Measurements from ENCODE around the gene EIF3L. TPM values are rescaled to one million over a fixed set of nuclear protein-coding genes. Genes with fewer than 3 reads are reported as not detected.

Gene EIF3L
- total RNA-seq, 1 experiment from 2014 or later = 739 TPM

- TF ChIP-seq CTCF (conservative IDR thresholded peaks at IDR 0.05) = no peak
- H4K20me1 ChIP-seq (ENCODE audit: control insufficient read depth, insufficient read depth, insufficient read length) = no peaks in the 10 kb centered on the region
- no peak overlapping the region for H3K4me3 Mint-ChIP-seq
- H2BK120ac ChIP-seq (ENCODE audit: low read depth, low read length, poor library complexity, severe bottlenecking) = no peak overlapping the region
- no peaks in the 10 kb centered on the region for H3K27me3 Mint-ChIP-seq (ENCODE audit: low read depth)
- no peaks in the 10 kb centered on the region for H3K79me1 ChIP-seq (ENCODE audit: insufficient read depth, low read depth, low read length, poor library complexity, severe bottlenecking)
- no peak overlapping the region for H3K56ac ChIP-seq (ENCODE audit: insufficient read length, low read depth, low read length)
- no peak overlapping the region for H3K18ac ChIP-seq (ENCODE audit: insufficient read length, low read depth, low read length)
- H2BK20ac ChIP-seq (ENCODE audit: low read depth, low read length, poor library complexity, severe bottlenecking) = no peak overlapping the region
- no peak overlapping the region for H2AK5ac ChIP-seq (ENCODE audit: insufficient read length, low read length)
- no peaks in the 10 kb centered on the region for H3K27me3 ChIP-seq (ENCODE audit: insufficient read depth, low read length)
- H2AFZ ChIP-seq (ENCODE audit: low read length) = no peak overlapping the region
- no peak overlapping the region for H3K4me2 ChIP-seq (ENCODE audit: insufficient read depth, insufficient read length, low read length)
- no peak overlapping the region for H3K23ac ChIP-seq (ENCODE audit: insufficient read length, low read depth, low read length)
- no peak overlapping the region for H2BK12ac ChIP-seq (ENCODE audit: insufficient read length, low read depth, low read length)
- no peak overlapping the region for H4K8ac ChIP-seq (replicated peaks; ENCODE audit: insufficient read length, low read depth, low read length)
- H3K23me2 ChIP-seq (ENCODE audit: insufficient read length, low read depth, low read length, poor library complexity, severe bottlenecking) = peaks cover 2% of the 10 kb centered on the region
- no peak overlapping the region for H2BK5ac ChIP-seq (ENCODE audit: insufficient read length, low read length)
- no peaks in the 10 kb centered on the region for H3K9me3 ChIP-seq (ENCODE audit: control insufficient read depth, low read depth, low read length)
- no peak overlapping the region for H3K27ac ChIP-seq (ENCODE audit: insufficient read length, low read depth, low read length)
- no peak overlapping the region for H3K27ac Mint-ChIP-seq
- 0 out of 4 replicates have a peak, but pooled peaks cover 0 to 3% of the 10 kb centered on the region in 2 experiments for H3K4me1 Mint-ChIP-seq
- H3K4ac ChIP-seq (ENCODE audit: low read depth, low read length) = no peak overlapping the region
- no peak overlapping the region for H3T11ph ChIP-seq (ENCODE audit: low read length)
- H4K91ac ChIP-seq (ENCODE audit: insufficient read length, low read depth, low read length) = no peak overlapping the region
- no peaks in the 10 kb centered on the region for H3K79me2 ChIP-seq (ENCODE audit: insufficient read depth, low read length)
- no peak overlapping the region for H3K14ac ChIP-seq (ENCODE audit: insufficient read depth, low read length)
- H4K5ac ChIP-seq (ENCODE audit: insufficient read length, low read depth, low read length) = no peak overlapping the region
- no peak overlapping the region for H3K9ac ChIP-seq (ENCODE audit: extremely low read depth, insufficient read length, low read length)
- no peak for DNase-seq
- H3K9me3 Mint-ChIP-seq = no peaks in the 10 kb centered on the region
- H2BK15ac ChIP-seq (ENCODE audit: low read depth, low read length) = no peak overlapping the region
- H3K4me1 ChIP-seq (ENCODE audit: insufficient read depth, low read length) = no peaks in the 10 kb centered on the region
- whole genome bisulfite sequencing (ENCODE audit: extremely low coverage, insufficient read length, low lambda C conversion rate) = no CpG with 5 or more reads among the region's 3 CpGs
- H3K36me3 Mint-ChIP-seq (ENCODE audit: insufficient read depth in 1 of 3, low read depth in 3 of 3) = peaks cover 0 to 48% (median 23%) of the 10 kb centered on the region in 3 experiments; a peak in 6 of 7 replicates
Observed at GRCh38 chr22:37925330-37925729, 76.1 kb downstream of the EIF3L start.

Measured in H9 (cell line).